Motor neuron (in vitro differentiated cells): Measurements from ENCODE around the gene NOS3. TPM values are rescaled to one million over a fixed set of nuclear protein-coding genes. Genes with fewer than 3 reads are reported as not detected.
A peak's percentile ranks its signal among the peaks of the same experiment; 100 is the strongest.

Experiments used
- ATAC-seq, 8 experiments: fragments of 200-7000 bp; cut with Tn5 transposase; replicated peaks in 6 of 8; 2 replicates each; pipeline ENCODE4 v1.8.0; 2021; ENCODE audit warnings: mild to moderate bottlenecking in 8 of 8, moderate library complexity in 8 of 8
- H3K27ac ChIP-seq, 2 donors: fragments of 250-450 bp; sonication (Bioruptor Pico); 2 replicates each; pipeline ENCODE4 v1.9.0; 2021; ENCODE audit warnings: antibody characterized with exemption in 2 of 2, mild to moderate bottlenecking in 2 of 2, moderate library complexity in 1 of 2
- H3K4me1 ChIP-seq, 2 donors: fragments of 250-450 bp; sonication (Bioruptor Pico); replicated peaks in 1 of 2; 2 replicates each; pipeline ENCODE4 v1.6.1; 2021; ENCODE audit warnings: antibody characterized with exemption in 2 of 2, mild to moderate bottlenecking in 2 of 2, moderate library complexity in 1 of 2
- H3K4me3 ChIP-seq, 5 donors: fragments of 250-450 bp; sonication (Bioruptor Pico); 2 replicates each; pipeline ENCODE4 v1.9.0; 2021; ENCODE audit warnings: antibody characterized with exemption in 5 of 5, mild to moderate bottlenecking in 5 of 5, moderate library complexity in 4 of 5
- WGBS, 10 experiments: fragments of 450-650 bp; shearing (Covaris generic); methylation state at CpG; one replicate each; pipeline ENCODE4 v1.0.0; 2022; 5-methylcytosine and 5-hydroxymethylcytosine counted together
- in situ Hi-C, 9 experiments: fragments of 400-800 bp; cut with MboI; loops; one replicate each; pipeline ENCODE4 v1.15.0; 2021; ENCODE audit warnings: low sequenced_read_pairs in 9 of 9, low pct_unique_long_range_greater_than_20kb in 2 of 9; ENCODE audit not compliant: unreplicated experiment in 9 of 9
- total RNA-seq, 8 experiments: library from RNA; unstranded; fragments of 300-600 nt; gene quantifications; 2 replicates each; pipeline versions ENCODE4 v1.2.3 to v1.2.4, GENCODE V29; 2022

NOS3 gene
- total RNA-seq, 8 experiments from 2014 or later = 0.33 to 4.0 (median 1.7) TPM

- Histone ChIP-seq H3K4me3 (no peak overlapping the region), H3K27ac (peak overlapping the region in 1 of 2 donors; percentile 83), H3K4me1 (peaks cover 45 to 49% of the 10 kb centered on the region in 2 donors)
- ATAC-seq = no peak
- in situ Hi-C loops = no loop called here
- 50 to 100% (median 89%) methylated on average over 2 to 12 of the region's 18 CpGs; no CpG with 5 or more reads in 4 of the 10 experiments for WGBS, 10 experiments
These were observed 26.9 kb upstream of the NOS3 start for GRCh38 chr7:150963707-150964559.

GRCh38 chr7:150964593-150965111 is 26.2 kb upstream of the NOS3 start:
- WGBS, 10 experiments = 10 to 80% (median 40%) methylated on average over 2 to 13 of the region's 16 CpGs; no CpG with 5 or more reads in 3 of the 10 experiments
- ATAC-seq = peak in 2 of 8 experiments; percentile 2 to 10
- H3K4me1 ChIP-seq = peaks cover 52 to 56% of the 10 kb centered on the region in 2 donors
- H3K4me3 ChIP-seq = no peak overlapping the region
- no peak overlapping the region for H3K27ac ChIP-seq
- in situ Hi-C loops = no loop called here

- Histone ChIP-seq H3K27ac (no peak overlapping the region), H3K4me3 (no peak overlapping the region), H3K4me1 (peaks cover 59 to 63% of the 10 kb centered on the region in 2 donors)
- peak in 2 of 8 experiments; percentile 13 to 21 for ATAC-seq
- 80 to 100% (median 80%) methylated on average over 1 to 2 of the region's 16 CpGs; no CpG with 5 or more reads in 7 of the 10 experiments for WGBS, 10 experiments
- in situ Hi-C loops = no loop called here
These were observed 25.5 kb upstream of the NOS3 start for GRCh38 chr7:150965273-150965830.

GRCh38 chr7:150966002-150966401 is 24.8 kb upstream of the NOS3 start:
- Histone ChIP-seq H3K4me1 (peaks cover 65 to 66% of the 10 kb centered on the region in 2 donors), H3K4me3 (no peak overlapping the region), H3K27ac (no peak overlapping the region)
- 0 to 100% methylated on average over 1 of the region's 1 CpG; no CpG with 5 or more reads in 8 of the 10 experiments for WGBS, 10 experiments
- in situ Hi-C loops = no loop called here
- peak in 2 of 8 experiments; percentile 26 to 28 for ATAC-seq

GRCh38 chr7:150967349-150967748 is 23.5 kb upstream of the NOS3 start:
- WGBS, 10 experiments = 13 to 100% (median 84%) methylated on average over 1 to 6 of the region's 6 CpGs
- no peak for ATAC-seq
- H3K4me1 ChIP-seq = peaks cover 65 to 66% of the 10 kb centered on the region in 2 donors
- H3K4me3 ChIP-seq = no peak overlapping the region
- H3K27ac ChIP-seq = no peak overlapping the region
- in situ Hi-C loops = no loop called here

- peak in 1 of 8 experiments; percentile 27 for ATAC-seq
- in situ Hi-C loops = no loop called here
- WGBS, 10 experiments = 18 to 95% (median 55%) methylated on average over 1 to 10 of the region's 15 CpGs
- no peak overlapping the region for H3K27ac ChIP-seq
- H3K4me1 ChIP-seq = peaks cover 59 to 60% of the 10 kb centered on the region in 2 donors
- no peak overlapping the region for H3K4me3 ChIP-seq
These were observed 22.6 kb upstream of the NOS3 start for GRCh38 chr7:150968056-150968733.

GRCh38 chr7:150968734-150969372 is 22.0 kb upstream of the NOS3 start:
- peak in 3 of 8 experiments; percentile 59 to 76 (median 72) for ATAC-seq
- Histone ChIP-seq H3K4me1 (peaks cover 54 to 55% of the 10 kb centered on the region in 2 donors), H3K4me3 (no peak overlapping the region), H3K27ac (no peak overlapping the region)
- 14 to 80% (median 47%) methylated on average over 1 of the region's 16 CpGs; no CpG with 5 or more reads in 6 of the 10 experiments for WGBS, 10 experiments
- in situ Hi-C loops = no loop called here

GRCh38 chr7:150969475-150969874 is 21.3 kb upstream of the NOS3 start:
- WGBS, 10 experiments = 33 to 100% (median 54%) methylated on average over 1 to 3 of the region's 7 CpGs; no CpG with 5 or more reads in 6 of the 10 experiments
- in situ Hi-C loops = no loop called here
- peak in 5 of 8 experiments; percentile 34 to 68 (median 49) for ATAC-seq
- Histone ChIP-seq H3K4me3 (no peak overlapping the region), H3K27ac (peak overlapping the region in 1 of 2 donors; percentile 34), H3K4me1 (peaks cover 51 to 56% of the 10 kb centered on the region in 2 donors)

GRCh38 chr7:150970424-150970823 is 20.4 kb upstream of the NOS3 start:
- 24 to 69% (median 40%) methylated on average over 1 to 5 of the region's 11 CpGs; no CpG with 5 or more reads in 6 of the 10 experiments for WGBS, 10 experiments
- no peak for ATAC-seq
- H3K4me3 ChIP-seq = no peak overlapping the region
- in situ Hi-C loops = no loop called here
- peaks cover 50 to 57% of the 10 kb centered on the region in 2 donors for H3K4me1 ChIP-seq
- peak overlapping the region; percentile 84 to 91 for H3K27ac ChIP-seq

GRCh38 chr7:150971242-150972022 is 19.4 kb upstream of the NOS3 start:
- in situ Hi-C loops = no loop called here
- ATAC-seq = peak in 5 of 8 experiments; percentile 57 to 79 (median 72)
- H3K27ac ChIP-seq = peak overlapping the region; percentile 84 to 91

GRCh38 chr7:150972023-150972468 is 18.8 kb upstream of the NOS3 start:
- peak in 3 of 8 experiments; percentile 7 to 21 (median 12) for ATAC-seq
- H3K4me1 ChIP-seq = peaks cover 62 to 72% of the 10 kb centered on the region in 2 donors
- H3K4me3 ChIP-seq = no peak overlapping the region
- in situ Hi-C loops = no loop called here
- WGBS, 10 experiments = 0 to 100% (median 82%) methylated on average over 1 to 7 of the region's 12 CpGs; no CpG with 5 or more reads in 5 of the 10 experiments
- peak overlapping the region; percentile 84 to 91 for H3K27ac ChIP-seq

More at GRCh38 chr7:150971242-150972022, 19.4 kb upstream of the NOS3 start:
- WGBS, 10 experiments = 0 to 73% (median 49%) methylated on average over 1 to 5 of the region's 16 CpGs; no CpG with 5 or more reads in 2 of the 10 experiments
- Histone ChIP-seq H3K4me3 (peak overlapping the region in 2 of 5 donors; percentile 1 to 7), H3K4me1 (peaks cover 56 to 67% of the 10 kb centered on the region in 2 donors)
